GM19372 (cell line): Measurements from ENCODE around the gene ASCL5.

ENCODE experiments used
- ATAC-seq: cut with Tn5 transposase; IDR thresholded peaks from one replicate; pipeline ENCODE4 v1.9.1; 2021; ENCODE audit warnings: mild to moderate bottlenecking, low read depth, moderate library complexity; ENCODE audit not compliant: unreplicated experiment

The ASCL5 gene

DNA sequence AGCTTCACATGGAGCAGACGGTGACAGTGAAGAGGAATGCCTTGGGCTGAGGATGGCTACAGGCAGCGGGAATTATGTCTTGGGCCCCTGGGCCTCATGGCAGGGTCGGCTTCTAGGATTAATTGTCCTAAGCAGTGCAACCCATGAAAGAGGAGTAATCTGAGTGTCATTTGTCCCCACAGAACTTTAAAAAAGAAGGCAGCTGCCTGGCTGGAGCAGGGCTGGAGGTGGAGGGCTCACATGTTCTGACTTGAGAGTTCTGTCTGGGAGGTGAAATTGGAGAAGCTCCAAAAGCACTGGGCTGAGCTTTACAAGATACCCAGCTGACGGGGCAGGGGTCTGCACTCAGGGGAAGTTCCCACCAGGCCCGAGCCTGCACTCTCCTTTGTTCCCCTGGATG lies 37.4 kb downstream of the ASCL5 start:
- ATAC-seq = no peak

DNA sequence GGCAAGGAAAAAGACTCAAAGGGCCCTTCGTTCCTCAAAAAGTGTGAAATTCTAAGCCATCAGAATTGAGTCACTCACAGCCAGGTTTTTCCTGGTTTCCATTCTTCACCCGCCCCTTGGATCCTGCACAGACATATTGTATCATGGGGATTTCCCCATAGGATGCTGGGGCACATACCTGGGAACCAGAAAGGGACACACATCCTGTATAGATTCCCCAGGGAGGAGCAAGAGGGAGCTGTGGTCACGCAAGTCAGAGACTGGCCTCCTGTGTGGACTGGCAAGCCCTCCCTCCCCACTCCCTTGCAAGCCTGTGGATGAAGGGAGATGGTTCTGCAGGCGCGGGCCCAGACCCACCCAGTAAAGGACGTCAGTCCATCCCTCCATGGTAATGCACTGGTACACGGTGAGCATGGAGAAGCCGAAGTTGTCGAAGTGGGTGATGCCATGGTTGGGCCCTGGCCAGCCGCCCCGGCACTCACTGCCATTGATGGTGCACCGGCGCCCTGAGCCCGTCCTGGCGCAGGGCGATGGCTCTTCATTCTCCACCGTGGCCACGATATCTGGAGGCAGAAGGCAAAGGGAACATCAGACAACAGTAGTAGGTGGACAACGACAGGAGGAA lies 38.0 kb downstream of the ASCL5 start:
- ATAC-seq = no peak

DNA sequence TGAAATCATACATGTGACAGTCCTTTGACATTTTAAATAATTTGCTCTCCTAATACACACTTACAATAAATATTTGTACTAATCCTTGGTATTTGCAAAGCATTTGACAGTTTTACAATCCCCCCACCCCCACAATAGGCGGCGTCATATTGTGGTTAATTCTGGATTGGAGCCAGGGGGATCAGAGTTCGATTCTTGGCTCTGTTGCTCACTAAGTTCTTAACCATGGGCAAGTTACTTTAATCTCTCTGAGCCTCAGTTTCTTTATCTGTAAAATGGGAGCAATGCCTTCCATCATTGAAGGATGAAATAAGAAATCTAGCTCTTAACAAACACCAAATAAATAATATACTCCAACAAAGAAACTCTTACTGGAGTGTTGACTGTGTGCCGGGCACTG lies 38.6 kb downstream of the ASCL5 start:
- ATAC-seq = no peak

DNA sequence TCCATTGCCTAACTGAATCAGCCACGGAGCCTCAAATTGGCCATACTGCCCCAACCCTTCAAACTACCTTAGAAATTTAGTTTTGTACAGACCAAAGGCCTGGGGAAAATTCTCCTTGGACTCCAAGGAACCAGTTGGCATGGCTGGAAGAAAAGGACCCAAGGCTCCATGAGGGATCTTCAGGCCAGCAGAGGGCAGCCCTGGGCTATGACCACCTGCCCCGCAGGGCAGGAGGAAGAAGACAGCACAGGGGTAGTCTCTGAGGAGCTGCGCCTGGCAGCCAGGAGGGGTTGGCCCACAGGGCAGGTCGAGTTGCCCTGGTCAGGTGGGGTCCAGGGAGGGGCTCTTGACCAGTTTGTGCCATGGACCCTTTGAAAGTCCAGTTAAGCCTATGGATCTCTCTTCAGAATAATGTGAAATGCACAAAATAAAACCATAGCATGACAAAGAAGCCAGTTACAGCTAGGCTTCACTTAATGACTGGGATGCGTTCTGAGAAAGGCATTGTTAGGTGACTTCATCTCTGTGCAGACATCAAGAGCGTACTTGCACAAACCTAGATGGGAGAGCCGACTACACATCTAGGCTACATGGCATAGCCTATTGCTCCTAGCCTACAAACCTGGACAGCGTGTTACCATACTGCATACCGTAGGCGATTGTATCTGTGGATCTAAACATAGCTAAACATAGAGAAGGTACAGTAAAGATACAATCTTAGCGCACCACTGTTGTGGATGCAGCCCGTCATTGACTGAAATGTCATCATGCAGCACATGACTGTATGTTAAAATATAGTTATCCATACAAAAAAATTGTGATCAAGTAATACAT lies 40.9 kb downstream of the ASCL5 start:
- ATAC-seq = no peak

DNA sequence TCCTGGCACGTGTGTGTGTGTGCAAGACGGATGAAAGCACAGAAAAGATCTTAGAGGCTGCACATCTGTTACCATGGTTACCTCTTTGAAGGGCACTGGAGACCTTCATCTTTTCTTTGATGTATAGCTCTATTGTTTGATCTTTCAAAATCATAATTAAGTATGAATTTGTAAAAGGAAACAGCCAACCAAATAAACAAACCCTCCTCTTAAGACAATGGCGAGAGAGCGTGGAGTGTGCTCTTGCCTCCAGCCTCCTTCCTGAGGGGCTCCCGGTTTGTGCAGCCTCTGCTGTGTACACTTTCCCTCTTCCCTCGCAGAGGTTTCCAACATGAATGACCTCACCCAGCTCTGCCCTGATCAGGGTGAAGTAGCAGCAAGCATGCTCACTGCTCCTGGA lies 42.7 kb downstream of the ASCL5 start:
- ATAC-seq = no peak

DNA sequence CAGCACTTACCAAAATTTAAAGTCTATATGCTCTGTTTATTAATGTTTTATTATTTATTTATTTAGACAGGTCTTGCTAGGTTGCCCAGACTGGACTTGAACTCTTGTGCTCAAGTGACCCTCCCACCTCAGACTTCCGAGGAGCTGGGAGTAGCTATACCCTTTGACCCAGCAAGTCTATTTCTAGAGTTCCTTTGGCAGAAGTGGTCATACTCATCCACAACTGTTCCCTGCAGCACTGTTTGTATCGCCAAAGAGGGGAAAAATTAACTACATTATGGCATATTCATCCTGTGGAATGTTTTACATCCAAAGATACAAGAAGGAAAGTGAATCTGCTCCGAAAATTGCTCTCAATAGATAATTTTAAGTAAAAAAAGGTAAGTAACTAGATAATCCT lies 43.2 kb downstream of the ASCL5 start:
- ATAC-seq = no peak

DNA sequence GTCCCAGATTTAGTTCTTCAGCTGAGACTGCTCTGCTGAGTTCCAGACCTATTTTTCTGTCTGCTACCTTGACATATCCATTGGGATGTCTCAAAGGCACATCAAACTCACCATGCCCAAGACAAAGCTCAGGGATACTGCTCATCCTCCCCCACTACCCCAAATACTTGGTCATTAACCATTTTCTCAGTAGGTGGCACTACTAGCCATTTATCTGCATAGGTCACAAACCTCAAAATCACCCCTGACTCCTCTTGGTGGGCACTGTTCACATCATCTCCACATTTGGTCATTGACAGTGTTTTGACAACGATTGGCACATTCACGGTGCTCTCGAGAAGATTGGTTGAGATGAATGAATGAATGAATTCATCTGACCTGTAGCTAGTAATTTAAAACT lies 46.8 kb downstream of the ASCL5 start:
- no peak for ATAC-seq

DNA sequence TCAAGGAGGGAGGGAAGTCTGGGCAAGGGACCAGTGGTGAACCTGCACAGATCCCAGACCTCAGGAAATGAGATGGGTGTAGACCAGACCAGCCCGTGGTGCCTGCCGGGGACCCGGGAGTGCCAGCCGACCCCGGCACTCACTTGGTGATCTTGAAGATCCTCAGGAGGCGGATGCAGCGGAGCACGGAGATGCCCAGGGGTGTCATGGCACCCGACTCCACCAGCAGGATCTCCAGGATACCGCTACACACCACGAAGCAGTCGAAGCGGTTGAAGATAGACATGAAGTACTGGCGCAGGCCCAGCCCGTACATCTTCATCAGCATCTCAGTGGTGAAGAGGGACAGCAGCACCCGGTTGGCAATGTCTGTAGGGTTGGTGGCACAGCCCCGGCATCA lies 49.2 kb downstream of the ASCL5 start:
- no peak for ATAC-seq

DNA sequence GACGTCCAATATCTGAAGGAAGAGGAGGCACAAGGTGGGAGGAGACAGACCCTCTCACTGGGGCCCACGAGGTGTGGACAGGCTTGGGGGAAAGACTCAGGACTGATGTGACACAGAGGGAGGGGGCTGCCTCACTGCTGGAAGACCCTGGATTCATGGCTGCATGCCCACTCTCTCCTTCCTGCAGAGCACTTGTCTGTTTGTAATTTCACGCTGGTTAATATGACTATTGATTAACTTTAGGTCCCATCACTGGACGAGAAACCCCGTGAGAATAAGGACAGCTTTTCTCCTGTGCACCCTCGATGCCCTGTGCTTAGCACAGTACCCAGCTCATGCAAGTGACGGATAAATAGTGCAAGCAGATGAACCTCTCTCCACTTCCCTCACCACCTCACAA lies 49.9 kb downstream of the ASCL5 start:
- no peak for ATAC-seq

DNA sequence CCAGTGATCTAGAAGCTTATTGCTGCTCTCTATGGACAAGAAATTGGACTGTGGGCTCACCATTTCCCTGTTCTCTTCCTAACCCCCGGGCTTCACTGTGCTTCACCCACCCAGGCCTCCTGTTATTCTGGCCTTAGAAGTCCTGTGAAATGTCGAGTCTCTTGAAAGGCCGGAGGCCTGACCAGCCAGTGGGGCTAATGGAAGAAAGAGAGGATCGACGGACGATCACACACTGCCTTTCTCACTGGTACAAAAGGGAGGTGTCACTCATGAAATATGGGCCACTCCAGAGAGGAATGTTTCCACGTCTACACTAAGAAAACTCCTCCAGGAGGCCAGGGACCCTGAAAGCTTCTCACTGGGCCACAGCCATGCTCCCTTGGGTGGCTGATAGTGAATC lies 50.9 kb downstream of the ASCL5 start:
- ATAC-seq = no peak

DNA sequence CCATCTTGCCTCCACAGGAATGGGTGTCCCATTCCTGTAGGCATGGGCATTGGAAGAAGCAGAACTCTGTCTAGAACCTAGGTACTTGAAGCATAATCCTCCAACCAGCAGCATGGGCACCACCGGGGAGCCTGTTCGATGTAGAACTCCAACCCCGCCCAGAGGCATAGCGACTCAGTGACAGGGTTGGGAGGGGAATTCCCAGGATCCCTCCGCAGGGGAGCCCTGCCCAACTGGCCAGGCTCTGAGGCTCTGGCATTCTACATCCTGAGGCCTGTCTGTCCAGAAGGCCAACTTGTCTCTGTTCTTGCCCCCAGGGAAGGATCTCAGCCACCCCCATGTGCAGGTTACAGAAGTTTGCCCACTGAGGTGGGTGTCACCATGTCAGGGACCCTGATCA lies 53.0 kb downstream of the ASCL5 start:
- no peak for ATAC-seq

DNA sequence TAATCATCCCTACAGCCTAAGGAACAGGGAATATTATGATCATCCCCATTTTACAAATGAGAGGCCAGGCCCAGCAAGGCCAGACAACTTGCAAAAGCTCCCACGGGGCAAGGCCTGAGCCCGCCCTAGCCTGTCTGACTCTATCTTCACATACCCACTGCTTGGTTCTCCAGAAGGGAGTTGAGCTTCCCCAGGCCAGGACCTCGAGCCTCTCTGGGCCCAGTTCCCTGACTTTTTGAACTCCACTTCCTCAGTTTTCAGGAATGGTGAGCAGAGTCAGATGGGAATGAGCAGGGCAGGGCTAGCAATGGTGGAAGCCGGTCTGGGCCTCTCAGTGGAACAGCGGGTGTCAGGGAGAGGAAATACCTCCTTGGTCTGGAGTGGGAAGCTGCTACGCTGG lies 54.1 kb downstream of the ASCL5 start:
- no peak for ATAC-seq

DNA sequence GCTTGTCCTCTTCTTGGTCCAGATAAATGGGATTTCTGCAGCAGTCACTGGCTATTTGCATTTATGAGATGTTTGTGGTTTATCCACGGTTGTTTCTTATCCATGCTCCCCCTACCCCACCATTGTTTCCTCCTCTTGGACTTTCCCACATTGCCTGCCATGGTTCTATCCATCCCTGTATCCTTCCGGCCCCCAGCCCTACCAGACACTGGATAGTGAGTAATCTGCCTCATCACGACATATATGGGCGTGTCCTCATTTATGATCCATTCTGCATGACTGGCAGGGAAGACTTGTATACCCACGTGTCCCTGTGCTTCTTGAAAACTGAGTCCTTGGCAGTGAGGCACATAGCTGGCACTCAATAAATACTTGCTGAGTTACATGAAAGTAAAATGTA lies 54.8 kb downstream of the ASCL5 start:
- ATAC-seq = no peak

DNA sequence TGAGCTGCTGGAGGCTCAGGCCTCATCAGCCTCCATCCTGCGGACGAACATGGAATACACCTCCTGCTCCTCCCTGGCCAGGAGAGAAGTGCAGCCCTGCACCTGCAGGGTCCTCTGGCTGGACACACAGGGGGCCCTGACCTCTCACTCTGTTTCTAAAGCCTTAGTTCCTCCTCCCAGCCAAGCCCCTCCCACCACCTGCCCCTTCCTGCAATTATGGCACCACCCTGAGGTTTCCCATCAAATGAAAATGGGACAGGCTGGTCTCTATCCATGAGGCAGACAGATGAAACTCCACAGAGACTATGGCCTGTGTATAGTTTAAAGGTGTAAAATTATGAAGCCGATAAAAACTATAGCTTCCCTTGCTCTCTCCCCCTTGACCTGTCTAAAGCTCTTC lies 57.3 kb downstream of the ASCL5 start:
- no peak for ATAC-seq

DNA sequence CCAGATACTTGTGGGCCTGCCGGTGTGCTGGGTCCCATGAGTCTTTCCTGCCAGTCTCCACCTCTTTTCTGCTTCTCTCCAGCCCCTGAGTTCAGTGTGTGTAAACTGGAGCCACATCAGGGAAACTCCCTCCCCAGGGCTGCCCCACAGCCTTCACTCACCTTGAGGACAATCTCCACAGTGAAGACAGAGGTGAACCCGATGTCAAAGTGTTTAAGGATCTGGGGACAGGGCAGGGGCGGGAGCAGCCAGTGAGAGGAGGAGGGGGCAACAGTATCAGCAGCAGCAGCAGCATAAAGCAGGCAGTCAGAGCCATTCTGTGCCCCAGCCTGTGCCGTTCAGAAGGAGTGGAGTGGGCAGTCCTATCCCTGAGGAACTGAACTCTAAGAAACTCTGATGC lies 58.0 kb downstream of the ASCL5 start:
- ATAC-seq = no peak

DNA sequence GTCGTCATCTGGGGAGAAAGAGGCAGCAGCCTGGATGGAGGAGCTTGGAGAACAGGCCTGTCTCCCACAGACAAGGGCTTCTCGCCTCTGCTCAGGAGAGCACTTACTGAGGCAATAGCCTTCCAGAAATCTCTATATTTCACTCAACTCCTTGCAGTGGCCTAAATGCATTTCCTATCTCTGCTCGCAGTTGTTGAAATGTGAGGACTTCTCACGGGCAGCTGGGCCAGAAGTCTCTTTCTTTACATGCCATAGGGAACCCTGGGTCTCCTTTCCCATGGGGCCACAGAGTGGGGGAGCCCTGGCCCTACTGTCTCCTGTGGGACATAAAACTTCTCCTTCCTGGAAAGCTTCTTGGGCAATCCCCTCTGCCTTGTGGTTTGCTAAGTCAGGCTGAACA lies 60.0 kb downstream of the ASCL5 start:
- no peak for ATAC-seq

DNA sequence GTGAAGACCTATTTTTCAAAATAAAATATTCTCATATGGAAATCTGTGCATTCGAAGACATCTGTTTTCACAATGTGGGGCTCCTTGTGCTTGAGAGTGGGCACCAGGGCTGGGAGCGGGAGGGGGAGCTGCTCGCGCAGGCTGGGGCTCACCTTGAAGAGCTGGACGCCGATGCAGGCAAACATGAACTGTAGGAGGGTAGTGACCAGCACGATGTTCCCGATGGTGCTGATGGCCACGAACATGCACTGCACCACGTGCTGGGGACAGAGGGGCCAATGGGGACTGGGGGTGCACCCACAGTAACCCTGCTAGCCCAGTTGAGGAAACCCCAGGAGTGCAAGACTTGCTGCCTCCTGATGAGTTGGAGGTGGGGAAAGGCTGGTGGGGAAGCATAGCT lies 61.3 kb downstream of the ASCL5 start:
- ATAC-seq = no peak

DNA sequence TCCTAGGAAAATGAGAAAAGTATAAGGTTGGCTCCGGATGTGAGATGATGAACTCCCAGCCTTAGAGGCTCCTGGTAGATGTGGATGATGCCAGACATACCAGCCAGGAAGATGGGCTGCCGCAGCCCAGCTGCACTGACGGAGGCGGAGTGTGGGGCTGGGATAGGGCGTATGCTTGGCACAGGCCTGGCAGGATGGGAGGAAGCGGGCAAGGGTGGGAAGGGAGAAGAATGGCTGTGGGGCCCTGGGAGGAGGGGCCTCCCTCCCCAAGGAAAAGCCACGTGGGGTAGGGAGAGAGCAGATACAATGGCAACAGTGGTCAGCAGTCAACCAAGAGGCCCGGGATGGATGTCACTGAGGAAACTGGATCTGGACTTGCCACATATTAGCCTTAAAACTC lies 62.2 kb downstream of the ASCL5 start:
- ATAC-seq = no peak
